Measurements from ENCODE around the gene SLFN14. TPM values are rescaled to one million over a fixed set of nuclear protein-coding genes. Genes with fewer than 3 reads are reported as not detected.

SLFN14 gene
- total and polyA plus RNA-seq, 2 of the 4 experiments (the other 2 are of a cell fraction), result not detected

GRCh38 chr17:35534576-35535093 is 26.0 kb downstream of the SLFN14 start:
- ATAC-seq (ENCODE audit: low read depth) (no peak), DNase-seq (no peak)
- Histone ChIP-seq H4K91ac (ENCODE audit: insufficient read depth, low read depth, low read length) (no peak overlapping the region), H2BK15ac (ENCODE audit: low read depth, low read length) (no peak overlapping the region), H2BK5ac (ENCODE audit: low read depth, low read length, poor library complexity, severe bottlenecking) (no peak overlapping the region), H3K27ac (ENCODE audit: insufficient read depth, low read length) (no peak overlapping the region), H3K9ac (ENCODE audit: low read depth, low read length) (no peak overlapping the region), H2AFZ (replicated peaks; ENCODE audit: low read length, poor library complexity) (no peak overlapping the region), H3K4me3 (ENCODE audit: insufficient read depth, low read depth, low read length) (no peak overlapping the region), H4K5ac (ENCODE audit: low read depth, low read length) (no peak overlapping the region), H4K20me1 (ENCODE audit: insufficient read depth, low read length) (no peaks in the 10 kb centered on the region), H3K18ac (ENCODE audit: low read depth, low read length) (no peak overlapping the region), H3K9me1 (ENCODE audit: insufficient read depth, low read length) (no peaks in the 10 kb centered on the region), H3K9me3 (ENCODE audit: control insufficient read depth, insufficient read depth, low read length) (no peaks in the 10 kb centered on the region), H2BK20ac (ENCODE audit: low read depth, low read length) (no peak overlapping the region), H3K4ac (ENCODE audit: low read depth, low read length) (no peak overlapping the region), H2AK5ac (ENCODE audit: low read depth, low read length) (no peak overlapping the region), H4K8ac (ENCODE audit: low read depth in 2 of 2, low read length in 2 of 2) (no peak overlapping the region), H3K23ac (ENCODE audit: low read depth, low read length) (no peak overlapping the region), H3K36me3 (ENCODE audit: control insufficient read depth, insufficient read depth, low read length) (no peaks in the 10 kb centered on the region), H3K27me3 (ENCODE audit: control insufficient read depth, insufficient read depth, low read length) (no peaks in the 10 kb centered on the region; the same call in 1 of the 2 replicates), H2BK120ac (ENCODE audit: low read depth, low read length) (no peak overlapping the region), H3K56ac (ENCODE audit: extremely low read depth, insufficient read depth, low read length) (no peak overlapping the region), H2AK9ac (replicated peaks; ENCODE audit: low read depth, low read length, poor library complexity) (no peak overlapping the region), H3K79me1 (ENCODE audit: low read depth in 1 of 2, low read length in 2 of 2) (no peaks in the 10 kb centered on the region), H3K14ac (replicated peaks; ENCODE audit: low read depth, low read length) (no peak overlapping the region), H3K4me2 (ENCODE audit: low read depth, low read length) (no peak overlapping the region), H3K4me1 (ENCODE audit: control insufficient read depth, insufficient read depth, low read length) (no peaks in the 10 kb centered on the region)
- in situ Hi-C loops (cut with MboI; ENCODE audit: low sequenced_read_pairs), result loop anchor here (5.0 to 25.0 kb wide), 3 partner anchors 222 to 1122 kb away; no protein-coding TSS in a partner anchor
- dilution Hi-C loops (cut with HindIII; ENCODE audit: low sequenced_read_pairs, unreplicated experiment), result loop anchor here (25.0 kb wide), 2 partner anchors 222 to 347 kb away; partner anchors contain the start of gene SLC35G3
- TF ChIP-seq POLR2A (IDR thresholded peaks at IDR 0.05; ENCODE audit: low read depth, low read length), result no peak
- TF ChIP-seq ELK1 (IDR thresholded peaks at IDR 0.05; ENCODE audit: borderline replicate concordance, low read depth, low read length), result no peak
- no peak for TF ChIP-seq FOS (IDR thresholded peaks at IDR 0.05; ENCODE audit: low read depth, low read length)
- no peak for TF ChIP-seq MAZ (IDR thresholded peaks at IDR 0.05; ENCODE audit: borderline replicate concordance, low read depth, low read length)
- no peak for TF ChIP-seq MXI1 (IDR thresholded peaks at IDR 0.05; ENCODE audit: borderline replicate concordance, low read depth, low read length)
- no peak for TF ChIP-seq RAD21 (IDR thresholded peaks at IDR 0.05; ENCODE audit: low read length)
- no peak for TF ChIP-seq RFX5 (IDR thresholded peaks at IDR 0.05; ENCODE audit: low read depth, low read length)
- no peak for TF ChIP-seq CTCF (conservative IDR thresholded peaks at IDR 0.05; ENCODE audit: low read depth, low read length)
- TF ChIP-seq RCOR1 (IDR thresholded peaks at IDR 0.05; ENCODE audit: insufficient replicate concordance, low read length), result no peak
- TF ChIP-seq CHD1 (IDR thresholded peaks at IDR 0.05; ENCODE audit: low read depth, low read length), result no peak
- TF ChIP-seq MAFK (IDR thresholded peaks at IDR 0.05; ENCODE audit: low read depth, low read length), result no peak
- no peak for TF ChIP-seq USF2 (IDR thresholded peaks at IDR 0.05; ENCODE audit: low read depth, low read length)
- intact Hi-C loops (cut with micrococcal nuclease), result loop anchor here (5.0 kb wide), 1 partner anchor 162 kb away; the partner anchor contains the start of gene SLFN11
- ChIA-PET POLR2A (ENCODE audit: unreplicated experiment) (no interaction called here), CTCF (interaction anchor here (0.6 to 3.4 kb wide), 4 partner anchors 162 to 294 kb away, joined by 3 to 14 read pairs (median 6); partner anchors contain the start of gene SLFN11)
- no TSS peak for BruUV-seq (replicated peaks)
- WGBS, 2 experiments (ENCODE audit: extremely low coverage in 2 of 2, insufficient read length in 1 of 2), result no CpG with 5 or more reads among the region's 3 CpGs

Measured in IMR-90 (cell line).